Endometrial microvascular endothelial cells (primary cell): ENCODE results near the gene TXNDC16. TPM values are rescaled to one million over a fixed set of nuclear protein-coding genes. Genes with fewer than 3 reads are reported as not detected.

Experiments used
- in situ Hi-C: cut with HindIII; loops from 2 replicates; pipeline ENCODE4 v1.10.0; 2017; ENCODE audit warnings: low sequenced_read_pairs, low pct_unique_long_range_greater_than_20kb; ENCODE audit errors: inconsistent ontology term
- total RNA-seq: library from RNA; depleted of rRNA; stranded (reverse); fragments of >200 nt; gene quantifications from one replicate; pipeline ENCODE4 v1.2.3, GENCODE V29; 2015; ENCODE audit errors: inconsistent ontology term

Gene TXNDC16
- total RNA-seq, 1 donor from 2014 or later = 2.5 TPM

DNA sequence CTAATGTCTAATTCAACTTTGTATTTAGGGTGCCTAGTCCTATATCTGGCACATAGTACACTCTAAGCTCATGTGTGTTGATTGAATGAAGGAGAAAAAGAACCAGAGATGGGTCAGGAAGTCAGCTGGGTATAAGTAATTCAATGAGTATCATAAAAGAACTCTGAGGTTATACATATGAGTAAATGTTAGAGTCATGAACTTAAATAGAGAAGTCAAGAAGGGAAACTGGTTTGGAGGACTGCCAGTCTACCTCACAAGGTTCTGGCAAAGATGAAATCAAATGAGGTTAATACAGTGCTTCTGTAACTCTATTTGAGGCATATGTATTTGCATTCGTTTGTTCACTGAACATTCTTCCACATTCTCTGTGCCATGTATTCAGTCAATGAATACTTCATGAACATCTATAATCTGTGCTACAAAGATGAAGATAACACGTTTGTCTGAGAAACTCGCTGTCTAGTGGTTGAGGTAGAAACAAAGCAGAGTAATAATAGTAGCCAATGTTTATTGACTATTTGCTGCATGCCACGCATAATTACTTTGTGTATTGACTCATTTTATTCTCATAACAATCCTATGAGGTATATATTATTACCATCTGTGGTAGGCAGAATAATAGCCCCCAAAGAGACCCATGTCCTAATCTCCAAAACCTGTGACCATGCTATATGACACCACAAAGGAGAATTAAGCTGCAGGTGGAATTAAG, 149.3 kb downstream of the TXNDC16 start:
- in situ Hi-C loops = no loop called here

GRCh38 chr14:52400846-52401245, 151.5 kb downstream of the TXNDC16 start:
- in situ Hi-C loops = no loop called here

- in situ Hi-C loops = no loop called here
Measured at GRCh38 chr14:52399921-52400595, 152.2 kb downstream of the TXNDC16 start.

DNA sequence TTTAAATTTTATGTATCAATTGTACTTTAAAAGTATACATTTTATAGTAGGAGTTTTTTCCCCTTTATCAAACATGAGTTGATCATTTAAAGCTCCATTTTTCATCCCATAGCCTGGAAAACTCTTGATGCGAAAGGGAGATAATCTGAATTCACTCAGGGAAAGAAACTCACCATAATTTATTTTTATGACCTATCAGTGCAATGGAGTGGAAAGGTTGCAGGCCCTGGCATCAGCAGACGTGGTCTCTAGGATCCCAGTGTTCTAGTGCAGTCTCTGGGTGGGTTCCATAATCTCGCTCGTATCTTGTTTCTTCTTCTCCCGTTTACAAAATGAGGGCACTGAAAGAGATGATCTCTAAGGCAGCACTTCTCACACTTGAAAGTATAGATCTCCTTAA, 153.2 kb downstream of the TXNDC16 start:
- in situ Hi-C loops = no loop called here

DNA sequence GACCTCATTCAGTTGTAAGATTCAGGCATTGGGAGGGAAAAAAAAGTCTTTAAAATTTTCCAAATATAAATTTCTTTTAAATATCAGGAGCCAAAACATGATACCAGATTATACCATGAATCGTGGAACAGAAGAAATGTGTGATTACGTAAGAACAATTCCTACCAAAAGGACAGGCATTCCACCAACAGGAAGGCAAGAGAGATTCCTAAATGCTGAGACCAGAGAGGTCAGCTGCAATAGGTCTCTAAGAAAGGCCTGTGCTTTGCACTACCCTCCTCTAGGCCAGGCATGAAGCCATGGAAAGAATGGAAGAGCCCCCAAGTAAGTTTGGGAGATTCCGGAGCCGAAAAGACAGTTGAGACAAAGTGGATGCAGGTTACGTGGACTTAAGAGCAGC, 154.5 kb downstream of the TXNDC16 start:
- in situ Hi-C loops = no loop called here

DNA sequence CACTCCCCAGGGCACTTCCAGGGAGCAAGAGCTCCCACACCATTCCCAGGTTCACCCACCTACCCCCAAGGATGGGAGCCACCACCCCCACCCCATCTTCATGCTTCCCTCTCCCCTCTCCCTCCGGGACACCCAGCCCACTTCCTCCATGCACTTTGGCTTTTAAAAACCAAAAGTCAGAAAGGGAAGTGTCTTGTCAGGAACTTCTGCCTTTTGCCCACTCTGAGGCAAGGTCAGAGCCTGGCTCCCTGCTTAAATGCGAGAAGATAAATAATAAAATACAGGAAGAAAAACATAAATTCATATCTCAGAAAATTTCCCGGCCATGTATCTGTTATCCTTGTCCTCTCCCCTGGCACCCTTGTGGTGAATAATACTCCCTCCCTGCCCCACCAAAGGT, 156.6 kb downstream of the TXNDC16 start:
- in situ Hi-C loops = no loop called here

DNA sequence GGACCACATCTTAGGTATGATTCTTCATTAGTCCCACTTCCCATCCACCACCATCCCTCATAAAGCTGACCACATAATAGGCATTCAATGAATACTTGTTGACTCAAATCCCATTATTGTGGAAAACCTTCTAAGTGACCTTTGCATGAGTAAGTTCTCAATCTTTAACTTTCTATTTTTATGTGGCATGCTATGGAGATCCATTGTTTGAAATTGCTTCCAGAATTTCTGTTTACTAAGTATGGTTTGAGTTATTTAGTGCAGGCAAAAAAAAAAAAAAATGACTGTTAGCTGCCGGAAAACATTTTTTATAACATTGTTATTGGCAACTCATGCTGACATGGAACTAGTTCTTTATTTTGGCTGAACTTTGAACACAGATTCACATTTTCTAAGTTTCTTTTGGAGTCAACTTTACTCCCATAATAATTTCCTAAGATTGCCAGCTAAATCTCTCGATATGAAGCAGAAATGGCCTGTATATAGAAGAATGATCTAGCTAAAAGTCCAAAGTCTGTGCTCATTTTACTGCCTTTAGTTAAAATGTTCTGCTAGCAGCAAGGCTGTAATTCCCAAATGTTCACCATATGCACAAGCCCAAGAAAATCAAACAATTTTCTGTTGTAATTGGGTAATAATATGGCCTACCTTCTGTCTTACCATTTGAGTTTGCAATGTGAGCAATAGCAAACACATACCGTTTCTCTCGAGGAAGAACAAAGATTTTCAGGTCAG, 160.3 kb downstream of the TXNDC16 start:
- in situ Hi-C loops = no loop called here

Other genes with a start within 250 kb of the TXNDC16 start
- 3.3 TPM for gene PTGER2, start 238.2 kb downstream of the TXNDC16 start, total RNA-seq
- 1.4 TPM for gene GPR137C, start 331 bp upstream of the TXNDC16 start, total RNA-seq
- 75.7 TPM for gene ERO1A, start 143.1 kb upstream of the TXNDC16 start, total RNA-seq
- gene PSMC6, start 154.7 kb upstream of the TXNDC16 start, total RNA-seq = 147 TPM
- gene STYX, start 177.7 kb upstream of the TXNDC16 start, total RNA-seq = 26.0 TPM
- 47.3 TPM for gene GNPNAT1, start 239.1 kb upstream of the TXNDC16 start, total RNA-seq